ENCODE measurements around the gene ELMOD1.
A peak's percentile ranks its signal among the peaks of the same experiment; 100 is the strongest.

- TF ChIP-seq, protein P1, sequence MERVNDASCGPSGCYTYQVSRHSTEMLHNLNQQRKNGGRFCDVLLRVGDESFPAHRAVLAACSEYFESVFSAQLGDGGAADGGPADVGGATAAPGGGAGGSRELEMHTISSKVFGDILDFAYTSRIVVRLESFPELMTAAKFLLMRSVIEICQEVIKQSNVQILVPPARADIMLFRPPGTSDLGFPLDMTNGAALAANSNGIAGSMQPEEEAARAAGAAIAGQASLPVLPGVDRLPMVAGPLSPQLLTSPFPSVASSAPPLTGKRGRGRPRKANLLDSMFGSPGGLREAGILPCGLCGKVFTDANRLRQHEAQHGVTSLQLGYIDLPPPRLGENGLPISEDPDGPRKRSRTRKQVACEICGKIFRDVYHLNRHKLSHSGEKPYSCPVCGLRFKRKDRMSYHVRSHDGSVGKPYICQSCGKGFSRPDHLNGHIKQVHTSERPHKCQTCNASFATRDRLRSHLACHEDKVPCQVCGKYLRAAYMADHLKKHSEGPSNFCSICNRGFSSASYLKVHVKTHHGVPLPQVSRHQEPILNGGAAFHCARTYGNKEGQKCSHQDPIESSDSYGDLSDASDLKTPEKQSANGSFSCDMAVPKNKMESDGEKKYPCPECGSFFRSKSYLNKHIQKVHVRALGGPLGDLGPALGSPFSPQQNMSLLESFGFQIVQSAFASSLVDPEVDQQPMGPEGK (CRISPR knock-in tag; IDR thresholded peaks at IDR 0.05; ENCODE audit: borderline replicate concordance): no peak
- TF ChIP-seq, protein P2, sequence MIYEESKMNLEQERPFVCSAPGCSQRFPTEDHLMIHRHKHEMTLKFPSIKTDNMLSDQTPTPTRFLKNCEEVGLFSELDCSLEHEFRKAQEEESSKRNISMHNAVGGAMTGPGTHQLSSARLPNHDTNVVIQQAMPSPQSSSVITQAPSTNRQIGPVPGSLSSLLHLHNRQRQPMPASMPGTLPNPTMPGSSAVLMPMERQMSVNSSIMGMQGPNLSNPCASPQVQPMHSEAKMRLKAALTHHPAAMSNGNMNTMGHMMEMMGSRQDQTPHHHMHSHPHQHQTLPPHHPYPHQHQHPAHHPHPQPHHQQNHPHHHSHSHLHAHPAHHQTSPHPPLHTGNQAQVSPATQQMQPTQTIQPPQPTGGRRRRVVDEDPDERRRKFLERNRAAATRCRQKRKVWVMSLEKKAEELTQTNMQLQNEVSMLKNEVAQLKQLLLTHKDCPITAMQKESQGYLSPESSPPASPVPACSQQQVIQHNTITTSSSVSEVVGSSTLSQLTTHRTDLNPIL (CRISPR knock-in tag; IDR thresholded peaks at IDR 0.05; ENCODE audit: low read depth): no peak
- TF ChIP-seq CSRNP3 (CRISPR knock-in tag; IDR thresholded peaks at IDR 0.05): no peak
- TF ChIP-seq CSDC2 (CRISPR knock-in tag; IDR thresholded peaks at IDR 0.05): no peak
- TF ChIP-seq TSHZ2 (CRISPR knock-in tag; IDR thresholded peaks at IDR 0.05): peak; percentile 47; the same call in 1 of the 2 replicates
- no peak for TF ChIP-seq RARB (CRISPR knock-in tag; IDR thresholded peaks at IDR 0.05)
These were observed 25.6 kb upstream of the ELMOD1 start, which contains the start of gene ALKBH8 for GRCh38 chr11:107565219-107565937.
